Measurements from ENCODE around the gene DOCK4. TPM values are rescaled to one million over a fixed set of nuclear protein-coding genes. Genes with fewer than 3 reads are reported as not detected.
A peak's percentile ranks its signal among the peaks of the same experiment; 100 is the strongest.

DOCK4 gene
- total RNA-seq, 1 donor from 2014 or later: 60.3 TPM

DNA sequence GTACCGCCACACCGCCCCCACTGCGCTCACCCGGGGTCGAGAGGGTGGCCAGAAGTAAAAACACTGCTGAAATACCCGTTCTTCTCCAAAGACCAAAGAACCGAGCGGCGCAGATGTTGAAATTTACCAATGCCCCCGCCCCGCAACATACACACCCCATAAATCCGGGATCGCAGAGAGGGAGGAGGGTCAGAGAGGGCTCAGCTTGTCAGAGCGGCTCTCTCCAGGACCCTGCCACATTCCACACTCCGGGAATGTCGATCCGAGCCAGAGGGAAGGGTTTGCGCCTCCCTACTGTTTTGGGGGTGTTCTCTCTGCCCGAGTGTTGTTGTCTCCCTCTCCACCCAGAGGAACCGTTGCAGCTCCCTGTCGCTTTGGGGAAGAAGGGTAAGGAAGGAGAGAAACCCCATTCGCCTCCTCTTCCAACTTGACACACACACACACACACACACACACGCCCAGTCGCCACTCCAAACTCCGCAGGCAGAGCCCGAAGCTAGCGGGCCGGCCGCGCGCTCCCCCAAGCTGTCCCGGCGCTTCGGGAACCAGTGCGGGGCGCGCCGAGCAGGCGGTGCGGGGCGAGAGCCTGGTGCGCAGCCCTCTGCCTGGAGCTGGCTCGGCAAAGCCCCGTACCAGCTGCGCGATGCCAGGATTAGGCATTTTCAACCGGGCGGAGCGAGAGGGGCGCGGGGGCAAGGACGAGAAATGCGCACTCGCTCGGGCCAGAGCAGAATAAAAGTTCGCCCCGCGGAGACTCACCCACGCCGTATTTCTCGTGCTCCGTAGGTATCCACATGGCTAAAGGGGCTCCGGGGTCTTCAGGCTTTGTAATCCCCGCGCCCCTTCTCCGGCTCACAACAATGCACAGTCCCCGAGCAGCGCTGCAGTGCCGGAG, 609 bp downstream of the DOCK4 start:
- H3K36me3 Mint-ChIP-seq (ENCODE audit: unreplicated experiment): peaks cover 4% of the 10 kb centered on the region

DNA sequence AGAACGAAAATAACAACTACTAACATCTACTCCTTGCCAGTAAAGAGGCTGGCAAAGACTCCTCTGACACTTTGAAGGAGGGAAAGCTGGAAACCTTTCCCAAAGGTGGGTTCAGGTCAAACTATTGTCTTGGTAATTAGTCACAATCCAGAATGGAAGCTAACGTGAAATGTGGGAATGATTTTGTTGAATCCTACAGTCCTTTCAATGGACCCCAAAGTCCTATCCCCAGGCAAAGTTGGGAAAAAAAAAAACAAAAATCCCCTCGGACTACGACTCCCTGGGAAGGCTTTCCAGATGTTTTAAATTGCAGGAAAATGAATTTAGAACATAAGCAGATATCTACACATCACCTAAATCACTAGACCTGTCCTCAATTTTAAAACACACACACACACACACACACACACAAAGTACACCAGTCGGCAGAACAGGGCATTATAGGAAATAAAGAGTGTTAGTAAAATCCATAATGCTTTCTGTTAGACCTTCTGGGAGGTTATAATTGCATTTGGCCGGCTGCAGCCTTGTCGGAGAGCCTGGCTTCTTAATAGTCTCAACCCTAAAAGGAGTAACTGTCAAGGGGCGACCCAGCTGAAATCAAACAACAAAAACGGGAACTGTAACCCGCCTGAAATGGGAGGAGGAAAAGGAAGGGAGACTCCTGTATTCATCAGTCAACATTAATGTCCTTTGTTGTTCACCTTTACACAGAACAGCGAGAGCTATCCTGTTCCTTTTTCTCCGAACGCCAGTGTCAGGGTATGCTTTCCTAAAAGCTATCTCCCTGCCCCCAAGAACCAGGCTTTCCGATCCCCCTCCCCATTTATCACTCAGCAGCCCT, 1.5 kb downstream of the DOCK4 start:
- Mint-ChIP-seq H3K27me3 (ENCODE audit: unreplicated experiment) (peaks cover 8% of the 10 kb centered on the region), H3K27ac (ENCODE audit: unreplicated experiment) (peak overlapping the region; percentile 94), H3K4me1 (ENCODE audit: low read depth, unreplicated experiment) (peaks cover 11% of the 10 kb centered on the region), H3K9me3 (ENCODE audit: unreplicated experiment) (peaks cover 19% of the 10 kb centered on the region), H3K4me3 (ENCODE audit: unreplicated experiment) (peak overlapping the region; percentile 91), H3K36me3 (ENCODE audit: unreplicated experiment) (peaks cover 4% of the 10 kb centered on the region)
- TF ChIP-seq, protein P1, sequence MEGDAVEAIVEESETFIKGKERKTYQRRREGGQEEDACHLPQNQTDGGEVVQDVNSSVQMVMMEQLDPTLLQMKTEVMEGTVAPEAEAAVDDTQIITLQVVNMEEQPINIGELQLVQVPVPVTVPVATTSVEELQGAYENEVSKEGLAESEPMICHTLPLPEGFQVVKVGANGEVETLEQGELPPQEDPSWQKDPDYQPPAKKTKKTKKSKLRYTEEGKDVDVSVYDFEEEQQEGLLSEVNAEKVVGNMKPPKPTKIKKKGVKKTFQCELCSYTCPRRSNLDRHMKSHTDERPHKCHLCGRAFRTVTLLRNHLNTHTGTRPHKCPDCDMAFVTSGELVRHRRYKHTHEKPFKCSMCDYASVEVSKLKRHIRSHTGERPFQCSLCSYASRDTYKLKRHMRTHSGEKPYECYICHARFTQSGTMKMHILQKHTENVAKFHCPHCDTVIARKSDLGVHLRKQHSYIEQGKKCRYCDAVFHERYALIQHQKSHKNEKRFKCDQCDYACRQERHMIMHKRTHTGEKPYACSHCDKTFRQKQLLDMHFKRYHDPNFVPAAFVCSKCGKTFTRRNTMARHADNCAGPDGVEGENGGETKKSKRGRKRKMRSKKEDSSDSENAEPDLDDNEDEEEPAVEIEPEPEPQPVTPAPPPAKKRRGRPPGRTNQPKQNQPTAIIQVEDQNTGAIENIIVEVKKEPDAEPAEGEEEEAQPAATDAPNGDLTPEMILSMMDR (IDR thresholded peaks at IDR 0.05; ENCODE audit: partially characterized antibody, unreplicated experiment): no peak
- DNase-seq: no peak

More for the DNA sequence above, 609 bp downstream of the DOCK4 start:
- peak; percentile 74 for DNase-seq
- peaks cover 19% of the 10 kb centered on the region for H3K9me3 Mint-ChIP-seq (ENCODE audit: unreplicated experiment)
- H3K4me3 Mint-ChIP-seq (ENCODE audit: unreplicated experiment): peak overlapping the region; percentile 91
- H3K27me3 Mint-ChIP-seq (ENCODE audit: unreplicated experiment): peaks cover 8% of the 10 kb centered on the region
- H3K27ac Mint-ChIP-seq (ENCODE audit: unreplicated experiment): peak overlapping the region; percentile 94
- TF ChIP-seq, protein P1 (IDR thresholded peaks at IDR 0.05; ENCODE audit: partially characterized antibody, unreplicated experiment): no peak
- peaks cover 12% of the 10 kb centered on the region for H3K4me1 Mint-ChIP-seq (ENCODE audit: low read depth, unreplicated experiment)

DNA sequence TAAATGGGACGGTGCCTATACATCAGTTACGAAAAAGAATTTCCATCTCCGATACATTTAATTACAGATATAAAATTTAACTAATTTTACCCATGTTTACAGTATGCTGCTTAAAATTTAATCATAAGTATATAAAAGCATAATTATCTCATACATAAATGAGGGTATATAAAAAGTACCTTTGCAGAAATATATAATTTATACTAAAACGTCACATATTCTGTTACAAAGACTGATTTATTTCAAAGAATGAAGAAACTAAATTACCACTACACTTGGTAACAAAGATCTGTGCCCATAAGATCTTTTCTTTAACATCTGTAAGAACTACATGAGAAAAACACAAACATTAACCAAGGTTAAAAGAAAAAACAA, 2.8 kb downstream of the DOCK4 start:
- Mint-ChIP-seq H3K27ac (ENCODE audit: unreplicated experiment) (no peak overlapping the region), H3K36me3 (ENCODE audit: unreplicated experiment) (peaks cover 4% of the 10 kb centered on the region), H3K27me3 (ENCODE audit: unreplicated experiment) (peaks cover 8% of the 10 kb centered on the region), H3K9me3 (ENCODE audit: unreplicated experiment) (peaks cover 19% of the 10 kb centered on the region), H3K4me1 (ENCODE audit: low read depth, unreplicated experiment) (peaks cover 10% of the 10 kb centered on the region), H3K4me3 (ENCODE audit: unreplicated experiment) (peak overlapping the region; percentile 91)
- TF ChIP-seq, protein P1 (IDR thresholded peaks at IDR 0.05; ENCODE audit: partially characterized antibody, unreplicated experiment): no peak
- no peak for DNase-seq

DNA sequence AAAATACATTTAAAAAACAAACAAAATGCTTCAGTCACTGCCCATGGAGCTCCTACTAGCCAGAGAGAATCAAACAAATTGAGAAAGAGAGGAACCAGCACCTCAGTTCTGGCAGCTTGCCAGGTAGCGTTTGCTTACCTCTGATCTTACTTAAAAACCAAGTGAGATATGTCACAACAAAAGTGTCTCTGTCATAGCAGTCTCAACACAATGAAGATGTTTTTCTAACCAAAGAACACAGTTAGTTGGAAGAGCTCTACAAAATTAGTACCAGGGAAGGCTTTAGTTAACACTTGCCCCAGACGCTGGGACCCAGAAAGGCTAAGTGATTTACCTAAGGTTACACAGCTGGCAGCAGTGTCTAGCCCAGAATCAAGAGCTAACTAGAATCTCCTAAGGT, 3.4 kb downstream of the DOCK4 start:
- Mint-ChIP-seq H3K4me1 (ENCODE audit: low read depth, unreplicated experiment) (peaks cover 10% of the 10 kb centered on the region), H3K9me3 (ENCODE audit: unreplicated experiment) (peaks cover 19% of the 10 kb centered on the region), H3K27ac (ENCODE audit: unreplicated experiment) (no peak overlapping the region), H3K4me3 (ENCODE audit: unreplicated experiment) (peak overlapping the region; percentile 51), H3K36me3 (ENCODE audit: unreplicated experiment) (peaks cover 4% of the 10 kb centered on the region), H3K27me3 (ENCODE audit: unreplicated experiment) (peaks cover 8% of the 10 kb centered on the region)
- no peak for DNase-seq
- TF ChIP-seq, protein P1 (IDR thresholded peaks at IDR 0.05; ENCODE audit: partially characterized antibody, unreplicated experiment): no peak
